Tibial nerve (tissue), 4 donors: ENCODE results near the gene LHPP. TPM values are rescaled to one million over a fixed set of nuclear protein-coding genes. Genes with fewer than 3 reads are reported as not detected.
A peak's percentile ranks its signal among the peaks of the same experiment; 100 is the strongest.

Experiments used
- DNase-seq, 2 donors: peaks; one replicate each; pipeline ENCODE4 v3.0.0-alpha.2; 2019; ENCODE audit warnings: low spot score in 2 of 2
- H3K27ac ChIP-seq, 4 donors: fragments of 200-600 bp; sonication (generic) in 3 of 4; one replicate each; pipeline ENCODE4 v1.5.1; 2017 to 2019; ENCODE audit warnings: mild to moderate bottlenecking in 1 of 4
- H3K27me3 ChIP-seq, 2 donors: fragments of 200-600 bp; sonication (generic) in 1 of 2; one replicate each; pipeline versions ENCODE4 v1.5.1 to v1.6.0; 2017 to 2019
- H3K36me3 ChIP-seq, 3 donors: fragments of 200-600 bp; sonication (generic); one replicate each; pipeline ENCODE4 v1.5.1; 2018 to 2019
- H3K4me1 ChIP-seq, 4 donors: fragments of 200-600 bp; sonication (generic) in 3 of 4; one replicate each; pipeline ENCODE4 v1.5.1; 2017 to 2019
- H3K4me3 ChIP-seq, 4 donors: fragments of 200-600 bp; sonication (generic) in 3 of 4; one replicate each; pipeline ENCODE4 v1.5.1; 2017 to 2019; ENCODE audit warnings: mild to moderate bottlenecking in 1 of 4, moderate library complexity in 1 of 4
- H3K9me3 ChIP-seq, 4 donors: fragments of 200-600 bp; sonication (generic) in 3 of 4; one replicate each; pipeline ENCODE4 v1.5.1; 2017 to 2019
- EP300 ChIP-seq, 2 donors: sonication (generic); formaldehyde crosslinking; IDR thresholded peaks; one replicate each; pipeline ENCODE4 v1.6.1; 2017; ENCODE audit warnings: antibody characterized with exemption in 2 of 2, mild to moderate bottlenecking in 1 of 2
- POLR2A ChIP-seq, 2 donors: fragments of 450-650 bp; IDR thresholded peaks; one replicate each; pipeline ENCODE4 v1.6.1; 2017; ENCODE audit warnings: antibody characterized with exemption in 2 of 2, mild to moderate bottlenecking in 2 of 2, moderate library complexity in 2 of 2
- WGBS, 2 donors: methylation state at CpG; one replicate each; pipeline ENCODE4 v1.1.5; 2018; 5-methylcytosine and 5-hydroxymethylcytosine counted together
- total RNA-seq, 4 donors: library from RNA; depleted of rRNA; stranded (reverse); fragments of >200 nt; gene quantifications; one replicate each; pipeline ENCODE4 v1.1.0, GENCODE V29; 2016
- TF ChIP-seq, protein P1 (sequence below), 5 experiments: fragments of 200-600 bp in 3 of 5; fragments of 450-650 bp in 2 of 5; sonication (generic) in 3 of 5; IDR thresholded peaks; one replicate each; pipeline ENCODE4 v1.5.1; 2016 to 2019; ENCODE audit warnings: antibody characterized with exemption in 5 of 5, mild to moderate bottlenecking in 3 of 5, moderate library complexity in 2 of 5

LHPP gene
- total RNA-seq, 4 donors from 2014 or later: 25.5 to 211 (median 123) TPM

DNA sequence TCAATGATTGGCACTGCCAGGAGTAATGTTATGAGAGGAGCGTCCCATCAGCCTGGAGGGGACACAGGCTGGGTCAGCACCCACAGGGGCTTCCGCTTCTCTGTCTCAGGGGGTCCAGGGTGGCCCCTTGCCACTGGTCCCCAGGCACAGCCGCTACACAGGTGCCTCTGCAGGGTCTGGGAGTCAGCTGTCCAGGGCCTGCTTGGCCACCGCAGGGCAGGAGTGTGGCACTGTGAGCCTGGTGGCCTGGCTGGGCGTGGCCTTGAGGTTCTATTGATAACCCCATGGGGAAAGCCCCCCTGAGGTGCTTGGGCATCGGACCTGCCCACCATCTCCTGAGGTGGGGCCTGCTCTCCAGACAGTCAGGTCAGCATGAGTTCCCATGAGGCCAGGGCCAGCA, 136.6 kb downstream of the LHPP start:
- TF ChIP-seq, protein P1, sequence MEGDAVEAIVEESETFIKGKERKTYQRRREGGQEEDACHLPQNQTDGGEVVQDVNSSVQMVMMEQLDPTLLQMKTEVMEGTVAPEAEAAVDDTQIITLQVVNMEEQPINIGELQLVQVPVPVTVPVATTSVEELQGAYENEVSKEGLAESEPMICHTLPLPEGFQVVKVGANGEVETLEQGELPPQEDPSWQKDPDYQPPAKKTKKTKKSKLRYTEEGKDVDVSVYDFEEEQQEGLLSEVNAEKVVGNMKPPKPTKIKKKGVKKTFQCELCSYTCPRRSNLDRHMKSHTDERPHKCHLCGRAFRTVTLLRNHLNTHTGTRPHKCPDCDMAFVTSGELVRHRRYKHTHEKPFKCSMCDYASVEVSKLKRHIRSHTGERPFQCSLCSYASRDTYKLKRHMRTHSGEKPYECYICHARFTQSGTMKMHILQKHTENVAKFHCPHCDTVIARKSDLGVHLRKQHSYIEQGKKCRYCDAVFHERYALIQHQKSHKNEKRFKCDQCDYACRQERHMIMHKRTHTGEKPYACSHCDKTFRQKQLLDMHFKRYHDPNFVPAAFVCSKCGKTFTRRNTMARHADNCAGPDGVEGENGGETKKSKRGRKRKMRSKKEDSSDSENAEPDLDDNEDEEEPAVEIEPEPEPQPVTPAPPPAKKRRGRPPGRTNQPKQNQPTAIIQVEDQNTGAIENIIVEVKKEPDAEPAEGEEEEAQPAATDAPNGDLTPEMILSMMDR (IDR thresholded peaks at IDR 0.05): no peak
- TF ChIP-seq EP300 (IDR thresholded peaks at IDR 0.05) (no peak), POLR2A (IDR thresholded peaks at IDR 0.05) (no peak)
- no peaks in the 10 kb centered on the region for H3K27me3 ChIP-seq
- no peak for DNase-seq
- 83 to 95% methylated on average over 6 of the region's 6 CpGs for WGBS, 2 donors
- no peaks in the 10 kb centered on the region for H3K9me3 ChIP-seq
- H3K27ac ChIP-seq: peak overlapping the region in 1 of 4 donors; percentile 27
- H3K36me3 ChIP-seq: no peaks in the 10 kb centered on the region
- peaks cover 0 to 12% (median 5%) of the 10 kb centered on the region in 4 donors for H3K4me1 ChIP-seq
- H3K4me3 ChIP-seq: no peak overlapping the region

DNA sequence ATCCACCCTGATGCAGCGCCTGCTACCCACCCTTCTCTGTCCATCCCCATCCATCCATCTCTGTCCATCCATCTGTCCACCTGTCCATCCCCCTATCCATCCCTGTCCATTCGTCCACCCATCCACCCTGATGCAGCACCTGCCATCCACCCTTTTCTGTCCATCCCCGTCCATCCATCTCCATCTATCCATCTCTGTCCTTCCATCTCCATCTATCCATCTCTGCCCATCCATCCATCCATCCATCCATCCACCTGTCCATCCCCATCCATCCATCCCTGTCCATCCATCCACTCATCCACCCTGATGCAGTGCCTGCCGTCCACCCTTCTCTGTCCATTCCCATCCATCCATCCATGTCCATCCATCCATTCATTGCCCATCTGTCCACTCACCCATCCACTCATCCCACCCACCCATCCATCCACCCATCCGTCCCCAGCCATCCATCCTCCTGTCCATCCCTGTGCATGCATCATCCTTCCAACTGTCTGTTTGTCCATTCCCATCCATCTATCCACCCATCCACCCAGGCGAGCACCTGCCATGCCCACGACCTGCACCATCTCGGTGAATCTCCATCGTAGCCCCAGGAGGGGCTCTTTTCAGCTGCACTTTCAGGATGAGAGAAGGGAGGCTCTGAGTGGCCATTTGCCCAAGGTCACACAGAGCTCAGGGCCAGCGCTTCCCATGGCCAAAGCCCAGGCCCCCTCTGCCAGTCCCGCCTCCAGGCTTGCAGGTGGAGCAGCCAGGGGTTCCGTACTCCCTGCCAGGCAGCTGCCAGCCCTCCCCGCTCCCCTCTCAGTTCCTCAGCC, 137.4 kb downstream of the LHPP start:
- DNase-seq: no peak
- Histone ChIP-seq H3K4me1 (peaks cover 0 to 18% (median 8%) of the 10 kb centered on the region in 4 donors), H3K4me3 (no peak overlapping the region), H3K27ac (peak overlapping the region in 2 of 4 donors; percentile 75 to 91), H3K9me3 (no peaks in the 10 kb centered on the region), H3K27me3 (no peaks in the 10 kb centered on the region), H3K36me3 (no peaks in the 10 kb centered on the region)
- TF ChIP-seq EP300 (IDR thresholded peaks at IDR 0.05) (no peak), POLR2A (IDR thresholded peaks at IDR 0.05) (no peak)
- TF ChIP-seq, protein P1 (IDR thresholded peaks at IDR 0.05): no peak
- 92% methylated on average over 12 to 13 of the region's 13 CpGs for WGBS, 2 donors

DNA sequence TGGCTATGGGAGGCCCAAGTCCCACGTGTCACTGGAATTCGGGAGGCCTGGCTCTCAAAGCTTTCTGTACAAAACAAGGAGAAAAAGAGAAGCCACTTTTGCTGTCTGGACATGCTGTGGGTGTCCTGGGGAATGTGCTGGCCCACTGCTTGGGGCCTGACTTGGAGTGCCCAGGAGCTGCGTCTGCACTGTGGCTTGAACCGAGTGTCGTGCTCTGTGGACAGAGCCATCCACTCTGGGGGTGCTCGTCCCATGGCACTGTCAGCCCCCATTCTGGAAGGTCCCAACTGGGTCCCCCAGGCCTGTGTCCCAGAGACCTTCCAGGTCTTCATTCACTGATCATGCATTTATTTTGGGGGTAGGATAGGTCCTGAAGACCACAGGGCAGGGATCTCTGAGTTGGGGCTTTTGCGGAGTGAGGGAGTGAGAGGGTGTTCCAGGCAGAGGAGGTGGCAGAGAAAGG, 138.0 kb downstream of the LHPP start:
- no peak overlapping the region for H3K4me3 ChIP-seq
- H3K27ac ChIP-seq: peak overlapping the region; percentile 56 to 91 (median 70)
- DNase-seq: no peak
- TF ChIP-seq, protein P1 (IDR thresholded peaks at IDR 0.05): no peak
- TF ChIP-seq POLR2A (IDR thresholded peaks at IDR 0.05): no peak
- peak in 1 of 2 donors; percentile 56 for TF ChIP-seq EP300 (IDR thresholded peaks at IDR 0.05)
- H3K9me3 ChIP-seq: no peaks in the 10 kb centered on the region
- no peaks in the 10 kb centered on the region for H3K27me3 ChIP-seq
- no peaks in the 10 kb centered on the region for H3K36me3 ChIP-seq
- 48 to 68% methylated on average over 6 of the region's 7 CpGs for WGBS, 2 donors
- H3K4me1 ChIP-seq: peaks cover 0 to 24% (median 14%) of the 10 kb centered on the region in 4 donors

DNA sequence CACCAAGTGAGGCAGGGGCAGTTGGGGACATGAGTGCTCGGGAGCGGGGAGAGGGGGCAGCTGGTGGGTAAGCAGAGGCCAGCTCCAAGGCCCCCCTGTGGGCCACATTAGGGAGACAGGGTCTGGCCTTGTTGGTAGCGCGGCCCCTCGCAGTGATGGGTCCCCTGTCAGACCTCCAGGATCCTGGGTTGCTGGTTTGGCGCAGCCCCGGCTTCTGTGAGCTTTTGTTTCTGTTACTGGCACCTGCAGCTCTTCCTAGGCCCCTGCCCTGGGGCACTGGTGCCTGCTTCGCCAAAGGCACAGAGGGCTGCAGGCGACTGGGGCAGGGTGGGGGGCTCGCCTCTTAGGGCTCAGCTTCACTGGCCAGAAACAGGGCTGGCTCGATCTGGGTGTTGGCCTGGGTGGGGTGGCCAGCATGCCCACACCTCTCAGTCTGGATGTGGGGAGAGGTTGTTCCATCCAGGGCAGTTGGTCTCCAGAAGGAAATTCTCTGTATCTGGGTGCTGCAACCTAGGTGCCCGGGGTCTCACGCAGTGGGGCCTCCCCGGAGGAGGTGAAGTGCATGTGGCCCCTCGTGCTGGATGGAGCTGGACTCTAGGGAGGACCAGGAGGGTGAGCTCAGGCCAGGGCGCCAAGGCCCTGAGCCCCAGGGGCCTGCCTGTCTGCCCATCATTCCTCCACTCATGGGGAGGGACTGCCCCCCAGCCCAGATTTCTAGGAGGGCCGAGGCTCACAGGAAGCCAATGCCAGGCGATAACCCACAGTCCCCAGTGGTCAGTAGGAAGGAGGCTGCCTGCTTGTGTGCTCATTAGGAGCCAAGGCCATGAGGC, 138.6 kb downstream of the LHPP start:
- TF ChIP-seq, protein P1 (IDR thresholded peaks at IDR 0.05): no peak
- no peak for TF ChIP-seq EP300 (IDR thresholded peaks at IDR 0.05)
- Histone ChIP-seq H3K27me3 (no peaks in the 10 kb centered on the region), H3K36me3 (no peaks in the 10 kb centered on the region), H3K9me3 (no peaks in the 10 kb centered on the region), H3K4me3 (no peak overlapping the region), H3K4me1 (peaks cover 0 to 26% (median 16%) of the 10 kb centered on the region in 4 donors), H3K27ac (peak overlapping the region; percentile 56 to 91 (median 70))
- no peak for DNase-seq
- 81 to 86% methylated on average over 11 to 17 of the region's 18 CpGs for WGBS, 2 donors
